GM19239 (cell line): ENCODE data around the gene RDH11.
"Not testable (repeated sequence)": the region's sequence is repeated elsewhere in the genome, so short reads cannot be mapped to it uniquely, and the experiment has no call there.

ENCODE experiments used
- DNase-seq: peaks from one replicate; pipeline ENCODE4 v3.0.0; 2011; ENCODE audit warnings: low spot score; ENCODE audit not compliant: insufficient read length
- FAIRE-seq: peaks from 2 replicates; lab custom pipeline; 2011; peaks lifted over from hg19 to GRCh38; lab: Jason Lieb, UNC

The RDH11 gene

GRCh38 chr14:67705211-67705610, 9.6 kb upstream of the RDH11 start:
- no peak for FAIRE-seq
- DNase-seq: no peak

GRCh38 chr14:67704484-67705089, 9.0 kb upstream of the RDH11 start:
- DNase-seq (peak; percentile 31), FAIRE-seq (peak; percentile 98)

DNA sequence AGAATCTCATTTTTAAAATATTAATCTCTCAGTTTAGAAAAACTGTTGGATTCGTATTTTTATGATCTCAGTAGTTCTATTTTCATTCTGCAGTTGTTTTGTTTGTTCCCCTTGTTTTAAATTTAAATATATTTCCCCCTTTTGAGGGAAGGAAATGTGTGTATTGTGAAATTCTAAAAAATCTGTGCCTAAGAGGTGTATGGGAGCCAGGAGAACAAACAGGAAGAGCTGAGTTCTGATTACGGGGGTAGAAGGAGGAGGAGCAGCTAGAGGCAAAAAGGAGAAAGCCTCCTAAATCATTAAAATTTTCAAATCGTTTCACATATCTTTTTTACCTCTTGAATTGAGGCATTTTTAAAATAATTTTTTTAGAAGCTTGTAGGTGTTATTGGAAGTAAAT, 8.4 kb upstream of the RDH11 start:
- FAIRE-seq: no peak
- DNase-seq: no peak

- DNase-seq, FAIRE-seq: not testable (repeated sequence)
These were observed 5.9 kb upstream of the RDH11 start, which contains the start of gene RDH12 for GRCh38 chr14:67701492-67701891. RDH12 (plus strand) TSS chr14:67701886; CDS start chr14:67722643, 20,757 bp downstream.

DNA sequence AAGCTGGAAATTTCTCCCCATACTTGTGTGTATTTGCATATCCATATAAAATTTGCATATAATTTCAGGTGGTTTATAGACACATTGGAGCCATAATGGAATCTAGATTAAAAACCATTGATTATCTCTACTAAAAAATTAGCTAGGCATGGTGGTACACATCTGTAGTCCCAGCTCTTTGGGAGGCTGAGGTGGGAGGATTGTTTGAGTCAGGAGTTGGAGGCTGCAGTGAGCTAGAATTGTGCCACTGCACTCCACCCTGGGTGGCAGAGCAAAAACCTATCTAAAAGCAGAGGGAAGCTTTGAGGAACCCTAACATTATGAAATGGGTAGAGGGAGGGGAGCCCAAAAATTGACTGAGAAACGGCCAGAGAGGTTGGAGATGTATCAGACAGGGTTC, 2.6 kb upstream of the RDH11 start:
- DNase-seq: no peak
- no peak for FAIRE-seq

DNA sequence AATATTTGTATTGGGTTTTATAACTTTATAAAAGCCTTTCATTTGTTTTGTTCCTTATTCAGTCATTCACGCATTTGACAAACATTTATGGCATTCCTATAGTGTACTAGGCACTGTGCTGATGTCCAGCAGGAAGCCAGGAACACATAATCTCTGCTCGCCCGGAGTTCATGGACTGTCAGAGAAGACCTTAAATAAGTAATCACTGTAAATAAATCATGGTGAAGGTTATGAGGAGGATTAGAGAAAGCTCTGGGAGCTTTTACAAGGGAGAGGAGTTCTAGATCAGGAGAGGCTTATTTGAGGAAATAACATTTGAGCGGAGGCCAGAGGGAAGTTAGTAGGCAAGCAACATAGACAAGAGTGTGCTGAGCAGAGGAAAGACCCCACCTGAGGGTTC, 1.4 kb upstream of the RDH11 start:
- no peak for FAIRE-seq

DNA sequence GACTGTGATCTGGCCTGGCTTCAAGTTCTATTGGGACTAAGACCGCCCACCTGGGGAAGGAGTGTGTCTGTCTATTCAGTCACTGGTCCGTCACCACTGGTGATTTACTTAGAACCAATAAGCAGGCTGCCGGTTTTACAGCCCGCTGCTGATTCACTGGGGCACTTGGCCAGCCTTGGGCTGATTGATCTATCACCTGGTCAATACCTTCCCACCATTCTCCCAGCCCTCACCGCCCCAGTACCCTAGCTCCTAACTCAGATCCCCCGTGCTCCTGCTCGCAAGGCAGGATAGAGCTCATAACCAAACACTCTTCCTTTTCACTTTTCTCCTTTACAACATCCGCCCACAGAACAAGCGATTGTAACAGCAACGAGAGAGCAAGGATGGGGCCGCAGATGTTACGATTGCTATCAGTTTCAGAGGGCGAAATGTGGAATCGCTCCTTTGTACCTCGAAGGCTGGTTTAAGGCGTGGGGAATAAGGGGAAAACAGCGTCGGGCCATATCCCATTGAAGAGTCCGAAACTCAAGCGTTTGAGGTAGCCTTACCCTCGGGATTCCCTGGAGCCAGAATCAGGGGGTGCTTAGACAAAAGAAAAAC, 672 bp downstream of the RDH11 start:
- FAIRE-seq (peak; percentile 92), DNase-seq (peak; percentile 73)

More for the DNA sequence above, 1.4 kb upstream of the RDH11 start:
- DNase-seq: no peak

- DNase-seq (no peak), FAIRE-seq (no peak)
These were observed 5.6 kb downstream of the RDH11 start for GRCh38 chr14:67690011-67690410.

DNA sequence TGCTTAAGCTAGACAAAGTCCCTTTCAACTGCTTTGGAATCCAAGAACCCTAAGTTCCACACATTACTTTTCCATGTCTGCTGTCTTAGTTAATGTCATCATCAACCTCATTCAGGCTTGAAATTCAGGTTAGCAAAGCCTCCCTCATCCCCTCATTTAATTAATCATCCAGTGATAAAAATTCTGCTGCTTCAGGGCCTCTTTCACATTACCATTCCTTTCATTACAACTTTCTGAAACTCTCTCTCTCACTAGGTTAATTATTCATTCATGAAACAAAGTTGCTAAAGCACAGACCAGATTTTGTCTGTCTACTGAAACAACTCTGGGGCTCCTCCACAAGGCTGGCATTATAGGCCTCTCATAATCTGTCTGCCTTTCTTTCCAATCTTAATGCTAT, 11.7 kb downstream of the RDH11 start:
- no peak for FAIRE-seq
- DNase-seq: no peak

DNA sequence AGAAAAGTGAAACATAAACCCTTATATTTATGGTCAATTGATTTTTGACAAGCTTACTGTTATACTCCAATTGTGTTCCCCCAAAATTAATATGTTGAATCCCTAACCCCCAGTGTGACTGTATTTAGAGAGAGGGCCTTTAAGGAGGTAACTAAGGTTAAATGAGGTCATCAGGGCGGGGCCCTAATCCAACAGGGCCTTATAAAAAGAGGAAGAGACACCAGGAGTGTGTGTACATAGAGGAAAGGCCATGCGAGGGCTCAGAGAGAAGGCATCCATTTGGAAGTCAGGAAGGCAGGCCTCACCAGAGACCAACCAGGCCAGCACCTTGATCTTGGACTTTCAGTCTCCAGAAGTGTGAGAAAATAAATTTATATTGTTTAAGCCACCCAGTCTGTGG, 14.6 kb downstream of the RDH11 start:
- FAIRE-seq (no peak), DNase-seq (no peak)

GRCh38 chr14:67680121-67680602, 15.4 kb downstream of the RDH11 start:
- no peak for DNase-seq
- peak; percentile 94 for FAIRE-seq

- no peak for FAIRE-seq
- no peak for DNase-seq
These were observed 16.6 kb downstream of the RDH11 start for GRCh38 chr14:67679006-67679405.

GRCh38 chr14:67675219-67675582, 20.4 kb downstream of the RDH11 start:
- DNase-seq: no peak
- no peak for FAIRE-seq

GRCh38 chr14:67674480-67675218, 20.9 kb downstream of the RDH11 start, which contains the start of gene VTI1B:
VTI1B (minus strand) TSS chr14:67674632; CDS start chr14:67674489, 143 bp downstream.
- DNase-seq (peak; percentile 74), FAIRE-seq (peak; percentile 66)

- DNase-seq: no peak
- peak; percentile 70 for FAIRE-seq
These were observed 21.5 kb downstream of the RDH11 start for GRCh38 chr14:67674139-67674479.

DNA sequence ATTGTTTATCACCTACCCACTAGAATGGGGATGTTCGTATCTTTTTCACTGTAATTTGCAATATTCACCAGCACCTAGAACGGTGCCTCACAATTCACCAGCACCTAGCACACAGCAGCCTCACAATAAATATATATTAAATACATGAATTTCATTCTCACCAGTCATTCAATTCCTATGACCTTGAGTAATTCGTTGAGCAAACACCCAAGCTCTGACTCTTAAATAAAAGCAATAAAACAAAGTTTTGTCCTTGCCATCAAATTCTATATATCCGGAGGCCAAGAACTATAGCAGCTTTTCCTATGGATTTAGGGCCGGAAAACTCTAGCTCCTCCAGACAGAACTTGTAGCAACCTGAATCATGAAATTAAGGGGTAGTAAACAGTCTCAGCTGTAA, 22.1 kb downstream of the RDH11 start:
- DNase-seq (no peak), FAIRE-seq (no peak)

DNA sequence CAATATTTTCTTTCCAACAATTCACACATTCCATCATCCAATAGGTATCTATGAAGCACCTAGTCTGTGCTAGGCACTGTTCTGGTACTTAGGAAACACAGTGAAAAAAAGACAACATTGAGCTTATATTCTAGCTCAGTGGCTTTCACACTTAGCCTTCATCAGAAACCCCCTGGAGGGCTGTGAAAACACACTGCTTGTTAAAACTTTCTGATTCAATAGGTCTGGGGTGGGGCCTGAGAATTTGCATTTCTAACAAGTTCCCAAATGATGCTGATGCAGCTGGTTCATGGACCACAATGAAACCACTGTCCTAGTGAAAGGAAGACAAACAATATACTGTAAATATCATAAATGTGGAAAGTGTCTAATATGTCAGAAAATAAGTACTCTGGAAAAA, 27.0 kb downstream of the RDH11 start:
- no peak for DNase-seq

DNA sequence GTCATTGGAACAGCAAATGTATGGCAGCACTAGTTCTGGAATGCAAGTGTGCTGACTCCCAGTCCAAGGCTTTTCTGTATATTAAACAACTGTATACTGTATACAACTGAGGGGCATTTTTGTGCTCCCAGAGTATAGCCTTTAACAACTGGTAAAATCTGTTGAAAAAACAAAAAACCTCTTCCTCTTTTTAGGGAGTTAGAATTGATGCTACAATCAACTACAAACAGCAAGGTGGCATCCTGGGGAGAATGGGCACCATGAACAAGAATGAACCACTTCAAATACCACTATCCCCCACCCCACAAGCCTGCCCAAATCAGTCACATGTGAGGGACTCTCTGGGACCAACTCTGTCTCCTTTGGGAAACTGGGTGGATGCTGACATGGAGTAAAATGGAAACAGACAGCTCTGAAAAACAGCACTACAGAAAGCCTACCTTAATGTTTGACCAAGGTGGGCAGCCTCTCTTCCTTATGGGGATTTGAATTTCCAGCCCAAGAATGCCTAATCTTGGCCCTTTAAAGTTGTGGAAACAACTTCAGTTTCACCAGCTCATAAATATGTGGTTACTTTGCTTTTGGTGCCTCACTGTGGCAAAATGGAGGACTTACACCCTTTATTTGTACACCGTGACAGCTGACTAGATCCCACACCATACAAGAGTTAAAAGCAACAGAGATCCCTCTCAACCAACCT, 28.7 kb downstream of the RDH11 start:
- DNase-seq (no peak), FAIRE-seq (peak; percentile 92)

More for the DNA sequence above, 27.0 kb downstream of the RDH11 start:
- peak; percentile 71 for FAIRE-seq

- FAIRE-seq (no peak), DNase-seq (no peak)
These were observed 29.7 kb downstream of the RDH11 start for GRCh38 chr14:67665868-67666267.

DNA sequence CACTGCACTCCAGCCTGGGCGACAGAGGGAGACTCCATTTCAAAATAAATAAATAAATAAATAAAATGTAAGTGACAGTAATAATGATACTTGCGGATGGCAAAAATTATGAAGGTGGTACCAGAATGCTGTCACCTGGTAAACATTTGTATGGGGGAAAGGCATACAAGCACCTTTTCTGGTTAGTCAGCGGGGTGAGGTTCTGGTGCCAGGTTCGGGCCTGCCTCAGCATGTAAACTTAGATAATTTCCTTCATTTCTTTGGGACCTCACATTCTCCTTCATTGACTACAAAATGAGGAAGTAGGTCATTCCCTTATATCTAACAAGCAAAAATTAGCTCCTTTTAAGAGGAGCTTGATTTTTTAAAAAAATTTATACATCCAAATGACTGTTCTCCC, 31.9 kb downstream of the RDH11 start:
- DNase-seq (no peak), FAIRE-seq (no peak)
